ENCODE measurements around the gene FGR. TPM values are rescaled to one million over a fixed set of nuclear protein-coding genes. Genes with fewer than 3 reads are reported as not detected.

Gene FGR
- total and polyA plus RNA-seq, 2 of the 13 experiments (the other 11 are each of a cell fraction or from before 2014, with no cell fraction given) = not detected

DNA sequence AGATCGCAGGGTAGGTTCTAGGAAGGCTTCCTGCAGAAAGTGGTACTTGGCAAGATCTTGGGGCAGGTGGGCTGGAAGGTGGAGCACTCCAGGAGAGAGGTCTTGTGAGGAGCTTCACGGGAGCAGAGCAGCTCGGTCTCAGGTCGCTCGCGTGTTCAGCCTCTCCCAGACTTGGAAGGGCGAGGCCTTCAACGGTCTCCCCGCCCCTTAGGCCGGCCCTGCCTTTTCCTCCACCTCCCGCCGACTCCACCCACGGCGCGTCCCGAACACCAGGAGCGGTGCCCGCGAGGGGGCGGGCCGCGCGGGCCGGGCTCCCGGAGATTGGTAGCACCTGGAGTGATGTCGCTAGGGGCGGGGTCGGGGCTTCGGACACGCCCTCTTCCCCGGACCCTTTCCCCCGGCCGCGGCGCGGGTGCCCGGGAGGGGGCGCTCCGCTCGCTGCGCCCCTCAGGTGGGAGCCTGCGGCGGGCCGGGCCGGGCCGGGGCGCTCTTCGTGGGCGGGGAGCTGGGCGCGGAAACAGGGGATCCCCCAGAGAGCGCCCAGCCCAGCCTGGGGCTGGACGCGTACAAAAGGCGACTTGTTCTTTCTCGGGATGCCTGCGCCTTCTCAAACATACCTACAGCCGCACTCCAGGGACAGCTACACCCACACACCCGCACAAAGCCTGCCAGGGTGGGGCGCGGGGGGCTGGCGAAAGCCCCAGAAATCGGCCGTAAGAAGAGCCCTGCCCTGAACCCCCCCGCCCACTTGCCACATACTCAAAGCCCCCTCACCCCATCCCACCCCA lies 66.5 kb downstream of the FGR start (continued):
- TF ChIP-seq MEIS1 (CRISPR knock-in tag; IDR thresholded peaks at IDR 0.05; ENCODE audit: borderline replicate concordance) (no peak), ZNF567 (CRISPR knock-in tag; IDR thresholded peaks at IDR 0.05; ENCODE audit: borderline replicate concordance) (no peak), ZNF839 (CRISPR knock-in tag; IDR thresholded peaks at IDR 0.05; ENCODE audit: borderline replicate concordance) (no peak), ZNF451 (CRISPR knock-in tag; IDR thresholded peaks at IDR 0.05) (no peak), SNAI1 (CRISPR knock-in tag; IDR thresholded peaks at IDR 0.05; ENCODE audit: borderline replicate concordance) (no peak), ZNF441 (CRISPR knock-in tag; IDR thresholded peaks at IDR 0.05; ENCODE audit: borderline replicate concordance) (0 out of 2 replicates have a peak, but pooled peaks have one; percentile 30), FOXP1 (IDR thresholded peaks at IDR 0.05) (no peak), FOXP1 (CRISPR knock-in tag; IDR thresholded peaks at IDR 0.05) (no peak), SP4 (CRISPR knock-in tag; IDR thresholded peaks at IDR 0.05) (peak; percentile 94), ZKSCAN5 (CRISPR knock-in tag; IDR thresholded peaks at IDR 0.05) (no peak), RBAK (CRISPR knock-in tag; IDR thresholded peaks at IDR 0.05) (no peak)
- TF ChIP-seq, protein P1, sequence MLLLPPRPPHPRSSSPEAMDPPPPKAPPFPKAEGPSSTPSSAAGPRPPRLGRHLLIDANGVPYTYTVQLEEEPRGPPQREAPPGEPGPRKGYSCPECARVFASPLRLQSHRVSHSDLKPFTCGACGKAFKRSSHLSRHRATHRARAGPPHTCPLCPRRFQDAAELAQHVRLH (CRISPR knock-in tag; IDR thresholded peaks at IDR 0.05; ENCODE audit: borderline replicate concordance, low read depth) = peak; percentile 22; the same call in 1 of the 2 replicates
- TF ChIP-seq, protein P2, sequence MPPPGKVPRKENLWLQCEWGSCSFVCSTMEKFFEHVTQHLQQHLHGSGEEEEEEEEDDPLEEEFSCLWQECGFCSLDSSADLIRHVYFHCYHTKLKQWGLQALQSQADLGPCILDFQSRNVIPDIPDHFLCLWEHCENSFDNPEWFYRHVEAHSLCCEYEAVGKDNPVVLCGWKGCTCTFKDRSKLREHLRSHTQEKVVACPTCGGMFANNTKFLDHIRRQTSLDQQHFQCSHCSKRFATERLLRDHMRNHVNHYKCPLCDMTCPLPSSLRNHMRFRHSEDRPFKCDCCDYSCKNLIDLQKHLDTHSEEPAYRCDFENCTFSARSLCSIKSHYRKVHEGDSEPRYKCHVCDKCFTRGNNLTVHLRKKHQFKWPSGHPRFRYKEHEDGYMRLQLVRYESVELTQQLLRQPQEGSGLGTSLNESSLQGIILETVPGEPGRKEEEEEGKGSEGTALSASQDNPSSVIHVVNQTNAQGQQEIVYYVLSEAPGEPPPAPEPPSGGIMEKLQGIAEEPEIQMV (CRISPR knock-in tag; IDR thresholded peaks at IDR 0.05; ENCODE audit: low read depth) = 0 out of 2 replicates have a peak, but pooled peaks have one; percentile 56
- TF ChIP-seq, protein P3, sequence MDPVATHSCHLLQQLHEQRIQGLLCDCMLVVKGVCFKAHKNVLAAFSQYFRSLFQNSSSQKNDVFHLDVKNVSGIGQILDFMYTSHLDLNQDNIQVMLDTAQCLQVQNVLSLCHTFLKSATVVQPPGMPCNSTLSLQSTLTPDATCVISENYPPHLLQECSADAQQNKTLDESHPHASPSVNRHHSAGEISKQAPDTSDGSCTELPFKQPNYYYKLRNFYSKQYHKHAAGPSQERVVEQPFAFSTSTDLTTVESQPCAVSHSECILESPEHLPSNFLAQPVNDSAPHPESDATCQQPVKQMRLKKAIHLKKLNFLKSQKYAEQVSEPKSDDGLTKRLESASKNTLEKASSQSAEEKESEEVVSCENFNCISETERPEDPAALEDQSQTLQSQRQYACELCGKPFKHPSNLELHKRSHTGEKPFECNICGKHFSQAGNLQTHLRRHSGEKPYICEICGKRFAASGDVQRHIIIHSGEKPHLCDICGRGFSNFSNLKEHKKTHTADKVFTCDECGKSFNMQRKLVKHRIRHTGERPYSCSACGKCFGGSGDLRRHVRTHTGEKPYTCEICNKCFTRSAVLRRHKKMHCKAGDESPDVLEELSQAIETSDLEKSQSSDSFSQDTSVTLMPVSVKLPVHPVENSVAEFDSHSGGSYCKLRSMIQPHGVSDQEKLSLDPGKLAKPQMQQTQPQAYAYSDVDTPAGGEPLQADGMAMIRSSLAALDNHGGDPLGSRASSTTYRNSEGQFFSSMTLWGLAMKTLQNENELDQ (CRISPR knock-in tag; IDR thresholded peaks at IDR 0.05; ENCODE audit: borderline replicate concordance) = no peak
- TF ChIP-seq, protein P4, sequence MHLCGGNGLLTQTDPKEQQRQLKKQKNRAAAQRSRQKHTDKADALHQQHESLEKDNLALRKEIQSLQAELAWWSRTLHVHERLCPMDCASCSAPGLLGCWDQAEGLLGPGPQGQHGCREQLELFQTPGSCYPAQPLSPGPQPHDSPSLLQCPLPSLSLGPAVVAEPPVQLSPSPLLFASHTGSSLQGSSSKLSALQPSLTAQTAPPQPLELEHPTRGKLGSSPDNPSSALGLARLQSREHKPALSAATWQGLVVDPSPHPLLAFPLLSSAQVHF (CRISPR knock-in tag; IDR thresholded peaks at IDR 0.05) = no peak
- TF ChIP-seq, protein P5, sequence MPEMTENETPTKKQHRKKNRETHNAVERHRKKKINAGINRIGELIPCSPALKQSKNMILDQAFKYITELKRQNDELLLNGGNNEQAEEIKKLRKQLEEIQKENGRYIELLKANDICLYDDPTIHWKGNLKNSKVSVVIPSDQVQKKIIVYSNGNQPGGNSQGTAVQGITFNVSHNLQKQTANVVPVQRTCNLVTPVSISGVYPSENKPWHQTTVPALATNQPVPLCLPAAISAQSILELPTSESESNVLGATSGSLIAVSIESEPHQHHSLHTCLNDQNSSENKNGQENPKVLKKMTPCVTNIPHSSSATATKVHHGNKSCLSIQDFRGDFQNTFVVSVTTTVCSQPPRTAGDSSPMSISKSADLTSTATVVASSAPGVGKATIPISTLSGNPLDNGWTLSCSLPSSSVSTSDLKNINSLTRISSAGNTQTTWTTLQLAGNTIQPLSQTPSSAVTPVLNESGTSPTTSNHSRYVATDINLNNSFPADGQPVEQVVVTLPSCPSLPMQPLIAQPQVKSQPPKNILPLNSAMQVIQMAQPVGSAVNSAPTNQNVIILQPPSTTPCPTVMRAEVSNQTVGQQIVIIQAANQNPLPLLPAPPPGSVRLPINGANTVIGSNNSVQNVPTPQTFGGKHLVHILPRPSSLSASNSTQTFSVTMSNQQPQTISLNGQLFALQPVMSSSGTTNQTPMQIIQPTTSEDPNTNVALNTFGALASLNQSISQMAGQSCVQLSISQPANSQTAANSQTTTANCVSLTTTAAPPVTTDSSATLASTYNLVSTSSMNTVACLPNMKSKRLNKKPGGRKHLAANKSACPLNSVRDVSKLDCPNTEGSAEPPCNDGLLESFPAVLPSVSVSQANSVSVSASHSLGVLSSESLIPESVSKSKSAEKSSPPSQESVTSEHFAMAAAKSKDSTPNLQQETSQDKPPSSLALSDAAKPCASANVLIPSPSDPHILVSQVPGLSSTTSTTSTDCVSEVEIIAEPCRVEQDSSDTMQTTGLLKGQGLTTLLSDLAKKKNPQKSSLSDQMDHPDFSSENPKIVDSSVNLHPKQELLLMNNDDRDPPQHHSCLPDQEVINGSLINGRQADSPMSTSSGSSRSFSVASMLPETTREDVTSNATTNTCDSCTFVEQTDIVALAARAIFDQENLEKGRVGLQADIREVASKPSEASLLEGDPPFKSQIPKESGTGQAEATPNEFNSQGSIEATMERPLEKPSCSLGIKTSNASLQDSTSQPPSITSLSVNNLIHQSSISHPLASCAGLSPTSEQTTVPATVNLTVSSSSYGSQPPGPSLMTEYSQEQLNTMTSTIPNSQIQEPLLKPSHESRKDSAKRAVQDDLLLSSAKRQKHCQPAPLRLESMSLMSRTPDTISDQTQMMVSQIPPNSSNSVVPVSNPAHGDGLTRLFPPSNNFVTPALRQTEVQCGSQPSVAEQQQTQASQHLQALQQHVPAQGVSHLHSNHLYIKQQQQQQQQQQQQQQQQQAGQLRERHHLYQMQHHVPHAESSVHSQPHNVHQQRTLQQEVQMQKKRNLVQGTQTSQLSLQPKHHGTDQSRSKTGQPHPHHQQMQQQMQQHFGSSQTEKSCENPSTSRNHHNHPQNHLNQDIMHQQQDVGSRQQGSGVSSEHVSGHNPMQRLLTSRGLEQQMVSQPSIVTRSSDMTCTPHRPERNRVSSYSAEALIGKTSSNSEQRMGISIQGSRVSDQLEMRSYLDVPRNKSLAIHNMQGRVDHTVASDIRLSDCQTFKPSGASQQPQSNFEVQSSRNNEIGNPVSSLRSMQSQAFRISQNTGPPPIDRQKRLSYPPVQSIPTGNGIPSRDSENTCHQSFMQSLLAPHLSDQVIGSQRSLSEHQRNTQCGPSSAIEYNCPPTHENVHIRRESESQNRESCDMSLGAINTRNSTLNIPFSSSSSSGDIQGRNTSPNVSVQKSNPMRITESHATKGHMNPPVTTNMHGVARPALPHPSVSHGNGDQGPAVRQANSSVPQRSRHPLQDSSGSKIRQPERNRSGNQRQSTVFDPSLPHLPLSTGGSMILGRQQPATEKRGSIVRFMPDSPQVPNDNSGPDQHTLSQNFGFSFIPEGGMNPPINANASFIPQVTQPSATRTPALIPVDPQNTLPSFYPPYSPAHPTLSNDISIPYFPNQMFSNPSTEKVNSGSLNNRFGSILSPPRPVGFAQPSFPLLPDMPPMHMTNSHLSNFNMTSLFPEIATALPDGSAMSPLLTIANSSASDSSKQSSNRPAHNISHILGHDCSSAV (CRISPR knock-in tag; IDR thresholded peaks at IDR 0.05; ENCODE audit: borderline replicate concordance) = no peak
